SK-MEL-5 (cell line): ENCODE data around the gene KIAA0040. TPM values are rescaled to one million over a fixed set of nuclear protein-coding genes. Genes with fewer than 3 reads are reported as not detected.
"Not testable (repeated sequence)": the region's sequence is repeated elsewhere in the genome, so short reads cannot be mapped to it uniquely, and the experiment has no call there.

Experiments used
- DNase-seq: peaks from one replicate; pipeline ENCODE4 v3.0.0-alpha.2; 2016; ENCODE audit warnings: low read depth, low spot score
- in situ Hi-C: cut with HindIII; loops from 2 replicates; pipeline ENCODE4 v1.10.0; 2016; ENCODE audit warnings: low sequenced_read_pairs, high pct_unique_total_duplicates, low pct_unique_long_range_greater_than_20kb
- total RNA-seq: library from RNA; depleted of rRNA; stranded (reverse); fragments of >200 nt; shearing (Covaris generic); gene quantifications from 2 replicates; pipeline ENCODE4 v1.2.3, GENCODE V29; 2014; rRNA removed

KIAA0040 gene
- total RNA-seq, 1 experiment from 2014 or later = 1.1 TPM

GRCh38 chr1:175129997-175130648 is 62.5 kb downstream of the KIAA0040 start:
- DNase-seq = peak; percentile 79
- in situ Hi-C loops = no loop called here

GRCh38 chr1:175129644-175129996 is 63.0 kb downstream of the KIAA0040 start:
- no peak for DNase-seq
- in situ Hi-C loops = no loop called here

- DNase-seq = no peak
- in situ Hi-C loops = no loop called here
Observed at GRCh38 chr1:175129182-175129581, 63.4 kb downstream of the KIAA0040 start.

GRCh38 chr1:175128523-175128922 is 64.1 kb downstream of the KIAA0040 start:
- DNase-seq = no peak
- in situ Hi-C loops = no loop called here

DNA sequence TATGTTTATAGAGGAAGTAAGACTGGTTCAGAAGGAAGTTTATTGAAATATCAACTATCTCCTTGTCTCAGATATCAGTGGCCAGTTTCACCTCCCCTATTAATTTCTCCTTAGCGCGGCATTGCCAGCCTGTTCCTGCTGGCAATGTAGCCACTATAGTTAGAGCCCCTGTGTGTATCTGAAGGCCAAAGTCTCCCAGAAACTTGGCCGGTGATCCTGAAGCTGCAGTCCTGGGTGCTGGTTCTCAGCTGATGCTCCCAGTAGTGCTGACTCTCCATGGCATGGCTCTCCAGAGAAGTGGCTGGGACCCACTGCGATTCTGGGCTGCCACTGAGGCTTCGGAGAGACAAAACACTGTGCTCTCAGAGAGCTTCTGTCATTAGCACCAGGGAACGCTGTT is 65.0 kb downstream of the KIAA0040 start:
- DNase-seq = no peak
- in situ Hi-C loops = no loop called here

GRCh38 chr1:175126347-175126746 is 66.2 kb downstream of the KIAA0040 start:
- in situ Hi-C loops = no loop called here
- DNase-seq = no peak

- DNase-seq = no peak
- in situ Hi-C loops = no loop called here
Observed at GRCh38 chr1:175124861-175125260, 67.7 kb downstream of the KIAA0040 start.

DNA sequence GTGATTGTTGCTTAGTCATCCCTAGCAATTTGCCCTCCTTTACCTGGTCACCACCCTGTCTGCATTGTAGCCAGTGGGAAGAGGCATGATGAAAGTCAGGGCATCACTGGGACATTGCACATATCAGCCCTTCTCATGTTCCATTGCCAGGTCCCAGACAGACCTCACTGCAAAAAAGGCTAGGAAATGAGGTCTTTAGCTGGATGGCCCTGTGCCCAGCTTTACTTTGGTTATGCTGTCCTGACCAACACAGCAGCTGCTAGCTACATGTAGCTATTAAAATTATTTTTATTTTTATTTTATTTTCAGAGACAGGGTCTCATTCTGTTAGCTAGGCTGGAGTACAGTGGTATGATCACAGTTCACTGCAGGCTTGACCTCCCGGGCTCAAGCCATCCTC is 72.1 kb downstream of the KIAA0040 start:
- no peak for DNase-seq
- in situ Hi-C loops = no loop called here

- in situ Hi-C loops = no loop called here
- DNase-seq = no peak
Observed at GRCh38 chr1:175118375-175119367, 73.9 kb downstream of the KIAA0040 start.

- in situ Hi-C loops = no loop called here
Observed at GRCh38 chr1:175116903-175117302, 75.7 kb downstream of the KIAA0040 start.

DNA sequence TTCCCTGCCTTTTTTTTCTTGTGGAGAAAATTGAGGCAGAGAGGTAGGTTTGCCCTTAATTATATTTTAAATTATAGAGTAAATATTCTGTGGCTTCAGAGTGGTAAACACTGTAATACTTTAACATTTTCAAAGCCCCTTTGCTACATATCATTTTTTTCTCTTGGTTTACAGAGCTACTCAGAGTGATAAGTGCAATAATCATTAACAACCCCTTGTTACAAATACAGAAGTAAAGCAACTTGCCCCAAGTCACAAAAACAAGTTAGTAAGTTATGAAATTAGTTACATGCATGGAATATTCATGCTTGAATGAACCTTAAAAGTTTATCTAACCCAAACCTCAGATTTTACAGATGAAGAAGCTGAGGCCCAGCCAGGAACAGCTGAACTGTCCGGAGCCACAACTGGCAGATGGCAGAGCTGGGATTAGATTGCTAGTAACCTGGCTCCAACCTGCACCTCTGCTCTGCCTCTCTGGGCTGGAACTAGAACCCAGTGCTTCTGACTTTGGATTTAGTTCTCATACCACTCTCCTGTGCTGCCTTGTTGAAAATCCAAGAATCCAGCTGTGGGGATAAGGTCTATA is 76.3 kb downstream of the KIAA0040 start:
- in situ Hi-C loops = no loop called here
- DNase-seq = no peak

More at GRCh38 chr1:175116903-175117302, 75.7 kb downstream of the KIAA0040 start:
- DNase-seq = no peak

- DNase-seq = no peak
- in situ Hi-C loops = no loop called here
Observed at GRCh38 chr1:175114996-175115395, 77.6 kb downstream of the KIAA0040 start.

GRCh38 chr1:175108331-175108820 is 84.2 kb downstream of the KIAA0040 start:
- DNase-seq, in situ Hi-C loops: not testable (repeated sequence)

Other genes with a start within 250 kb of the KIAA0040 start
- 446 and 485 TPM in 2 replicates for gene CACYBP, start 192.8 kb downstream of the KIAA0040 start, total RNA-seq
- gene MRPS14, start 169.4 kb downstream of the KIAA0040 start, total RNA-seq = 34.2 and 37.4 TPM in 2 replicates
- gene TNN, start 124.9 kb downstream of the KIAA0040 start, total RNA-seq = not detected in 2 replicates